ENCODE results near the gene TMEM236.

GRCh38 chr10:17730667-17731066, 21.3 kb upstream of the TMEM236 start:
- no peak for TF ChIP-seq CTCF (IDR thresholded peaks at IDR 0.05; ENCODE audit: insufficient read depth, low read length, poor library complexity, severe bottlenecking)
- TF ChIP-seq EZH2phosphoT487 (conservative IDR thresholded peaks at IDR 0.05; ENCODE audit: low read length), result no peak
